IgD-negative memory B cell (primary cell): Measurements from ENCODE around the gene ARHGEF12. TPM values are rescaled to one million over a fixed set of nuclear protein-coding genes. Genes with fewer than 3 reads are reported as not detected.

ENCODE experiments used
- H3K27ac Mint-ChIP-seq, 3 donors: one replicate each; pipeline ENCODE4 v1.8.0; 2020 to 2022; ENCODE audit warnings: mild to moderate bottlenecking in 3 of 3, mixed read lengths in 3 of 3, moderate library complexity in 1 of 3
- H3K27me3 Mint-ChIP-seq: one replicate; pipeline ENCODE4 v1.8.0; 2021; ENCODE audit warnings: mixed read lengths
- H3K36me3 Mint-ChIP-seq: one replicate; pipeline ENCODE4 v1.8.0; 2020; ENCODE audit warnings: mild to moderate bottlenecking, mixed read lengths
- H3K4me1 Mint-ChIP-seq, 3 donors: one replicate each; pipeline ENCODE4 v1.8.0; 2020 to 2022; ENCODE audit warnings: mixed read lengths in 3 of 3, mild to moderate bottlenecking in 1 of 3
- H3K4me3 Mint-ChIP-seq, 4 donors: one replicate each; pipeline ENCODE4 v1.8.0; 2020 to 2022; ENCODE audit warnings: mild to moderate bottlenecking in 4 of 4, mixed read lengths in 4 of 4, moderate library complexity in 3 of 4
- H3K9me3 Mint-ChIP-seq, 3 donors: one replicate each; pipeline ENCODE4 v1.8.0; 2020 to 2021; ENCODE audit warnings: mixed read lengths in 3 of 3, mild to moderate bottlenecking in 1 of 3
- polyA plus RNA-seq: library from polyadenylated mRNA; unstranded; fragments of 300-500 nt; fragmentation: Illumina TruSeq; gene quantifications from one replicate; pipeline ENCODE4 v1.2.3, GENCODE V29; 2021

The ARHGEF12 gene
- polyA plus RNA-seq, 1 donor from 2014 or later, result 4.5 TPM

DNA sequence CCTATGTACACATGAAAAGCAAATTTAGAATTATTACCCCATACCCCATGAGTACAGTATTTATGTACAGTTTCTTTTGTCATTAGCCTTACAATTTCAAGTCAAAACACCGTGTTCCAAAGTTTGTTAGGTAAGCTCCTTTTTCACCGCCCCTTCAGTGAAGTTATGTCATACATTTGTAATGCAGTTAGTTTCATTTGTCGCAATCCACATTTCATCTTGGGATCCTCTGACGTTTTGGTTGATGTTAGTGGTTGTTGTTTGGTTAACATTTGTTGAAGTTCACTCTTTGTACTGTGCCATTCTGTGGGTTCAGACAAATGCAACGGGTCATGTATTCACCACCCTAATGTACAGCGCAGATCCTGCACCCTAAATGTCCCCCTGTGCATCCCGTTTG, 45.2 kb downstream of the ARHGEF12 start:
- Mint-ChIP-seq H3K9me3 (peaks cover 3 to 8% (median 7%) of the 10 kb centered on the region in 3 donors), H3K36me3 (peaks cover 5% of the 10 kb centered on the region), H3K27me3 (no peaks in the 10 kb centered on the region), H3K27ac (no peak overlapping the region), H3K4me3 (no peak overlapping the region), H3K4me1 (peaks cover 5 to 12% (median 9%) of the 10 kb centered on the region in 3 donors)

DNA sequence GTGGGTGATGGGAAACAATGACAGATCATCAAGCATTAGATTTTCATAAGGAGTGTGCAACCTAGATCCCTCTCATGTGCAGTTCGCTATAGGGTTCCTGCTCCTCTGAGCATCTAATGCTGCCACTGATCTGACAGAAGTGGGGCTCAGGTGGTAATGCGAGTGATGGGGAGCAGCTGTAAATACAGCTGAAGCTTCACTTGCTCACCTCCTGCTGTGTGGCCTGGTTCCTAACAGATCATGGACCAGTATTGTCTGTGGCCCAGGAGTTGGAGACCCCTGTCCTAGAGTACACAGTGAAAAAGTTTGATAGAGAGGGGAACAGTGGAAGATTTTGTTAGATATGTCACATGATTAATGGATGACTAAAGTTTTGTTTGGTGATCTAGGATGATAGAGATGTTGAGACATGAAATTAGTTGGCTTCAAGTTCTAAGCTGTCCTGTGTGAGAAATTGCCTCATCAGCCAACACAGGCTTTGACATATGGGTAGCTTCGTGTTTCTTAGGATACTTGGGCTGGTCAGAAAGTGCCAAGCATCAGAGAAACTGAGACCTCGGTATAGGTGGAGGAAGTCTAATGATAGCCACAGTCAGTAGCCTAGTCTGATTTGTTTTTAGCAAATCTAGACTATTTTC, 47.4 kb downstream of the ARHGEF12 start:
- peaks cover 5 to 22% (median 9%) of the 10 kb centered on the region in 3 donors for H3K4me1 Mint-ChIP-seq
- peaks cover 3% of the 10 kb centered on the region for H3K36me3 Mint-ChIP-seq
- peaks cover under 1 to 3% (median 2%) of the 10 kb centered on the region in 3 donors for H3K9me3 Mint-ChIP-seq
- H3K27ac Mint-ChIP-seq, result no peak overlapping the region
- H3K4me3 Mint-ChIP-seq, result no peak overlapping the region
- H3K27me3 Mint-ChIP-seq, result no peaks in the 10 kb centered on the region

DNA sequence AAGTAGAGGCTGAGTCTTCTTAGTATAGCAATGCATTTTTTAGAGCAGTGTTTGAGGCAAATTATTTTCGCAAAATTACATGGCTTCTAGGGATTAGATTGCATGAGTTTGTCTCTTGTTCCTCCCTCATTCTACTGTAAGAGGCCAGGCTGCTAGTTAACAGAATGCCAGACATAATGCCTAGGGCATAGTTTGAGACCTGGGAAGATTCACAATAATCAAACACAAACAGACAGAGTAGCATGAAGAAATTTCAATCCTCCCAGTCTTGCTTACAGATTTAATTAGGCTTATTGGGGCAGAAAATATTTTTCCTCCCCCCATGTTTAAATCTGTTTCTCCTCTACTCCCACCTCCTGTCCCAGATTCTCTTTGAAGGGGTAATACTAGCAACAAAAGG, 48.3 kb downstream of the ARHGEF12 start:
- Mint-ChIP-seq H3K36me3 (peaks cover 2% of the 10 kb centered on the region), H3K27me3 (no peaks in the 10 kb centered on the region), H3K27ac (no peak overlapping the region), H3K9me3 (peaks cover 0 to 1% (median under 1%) of the 10 kb centered on the region in 3 donors), H3K4me1 (peaks cover 5 to 22% (median 7%) of the 10 kb centered on the region in 3 donors), H3K4me3 (no peak overlapping the region)

DNA sequence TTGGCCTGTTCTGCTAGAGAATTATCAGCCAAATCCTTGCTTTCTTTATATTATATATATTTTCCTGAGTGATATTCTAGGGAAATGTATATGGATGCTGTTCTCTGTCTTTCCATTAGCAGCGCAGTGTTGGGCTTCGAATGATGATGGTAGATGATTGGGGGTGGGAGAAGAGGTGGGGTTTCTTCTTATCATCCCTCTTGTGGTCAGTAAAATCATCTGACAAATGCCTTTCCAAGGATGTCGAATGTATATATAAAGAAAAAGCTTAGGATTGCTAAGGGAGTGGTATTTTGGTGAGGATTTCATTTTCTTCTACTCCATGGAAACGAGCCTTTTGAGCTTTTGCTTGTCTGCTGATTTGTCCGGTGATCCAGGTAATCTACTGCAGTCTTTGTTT, 48.9 kb downstream of the ARHGEF12 start:
- Mint-ChIP-seq H3K4me1 (peaks cover 0 to 22% (median 4%) of the 10 kb centered on the region in 3 donors), H3K4me3 (no peak overlapping the region), H3K27me3 (no peaks in the 10 kb centered on the region)

DNA sequence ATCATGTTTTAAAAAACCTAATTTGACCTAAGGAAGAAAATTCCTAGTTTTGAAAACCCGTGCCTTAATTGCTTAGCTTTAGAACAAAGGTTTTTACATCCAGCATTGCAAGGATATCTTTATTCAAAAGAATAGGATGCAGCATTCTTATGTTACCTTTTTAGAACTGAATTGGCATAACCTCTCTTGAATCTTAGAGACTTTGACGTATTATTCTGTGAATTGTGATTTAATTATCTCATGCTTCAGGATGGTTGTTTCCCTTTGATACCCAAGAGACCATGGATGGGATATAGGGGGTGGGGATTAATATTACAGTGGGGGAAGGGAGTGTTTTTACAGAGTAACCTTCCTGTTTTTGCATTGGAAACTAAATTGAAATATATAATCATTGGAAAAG, 49.4 kb downstream of the ARHGEF12 start:
- Mint-ChIP-seq H3K27me3 (no peaks in the 10 kb centered on the region), H3K9me3 (peaks cover 0 to 5% (median 1%) of the 10 kb centered on the region in 3 donors)

More for the DNA sequence above, 48.9 kb downstream of the ARHGEF12 start:
- Mint-ChIP-seq H3K9me3 (peaks cover 0 to 5% (median 1%) of the 10 kb centered on the region in 3 donors), H3K27ac (no peak overlapping the region), H3K36me3 (peaks cover 2% of the 10 kb centered on the region)

DNA sequence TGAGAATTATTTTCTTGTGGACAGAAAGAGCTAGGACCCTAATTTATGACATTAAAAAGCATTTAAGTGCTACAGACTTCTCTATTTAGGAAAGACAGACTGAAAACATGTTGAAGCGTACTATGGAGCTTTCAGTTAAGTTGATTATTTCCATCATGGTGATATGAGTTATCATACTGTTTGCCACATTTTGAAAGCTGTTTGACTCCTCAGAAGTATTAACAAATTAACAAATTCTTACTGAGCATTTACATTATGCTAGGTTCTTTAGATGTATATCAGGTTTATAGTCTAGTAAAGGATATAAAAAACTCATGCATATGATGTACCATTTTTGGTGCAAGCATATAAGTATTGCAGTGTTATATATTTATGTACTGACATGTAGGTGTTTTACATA, 50.1 kb downstream of the ARHGEF12 start:
- peaks cover 0 to 17% (median 2%) of the 10 kb centered on the region in 3 donors for H3K4me1 Mint-ChIP-seq
- no peak overlapping the region for H3K27ac Mint-ChIP-seq
- peaks cover 2% of the 10 kb centered on the region for H3K36me3 Mint-ChIP-seq
- peaks cover 0 to 5% (median 1%) of the 10 kb centered on the region in 3 donors for H3K9me3 Mint-ChIP-seq
- no peak overlapping the region for H3K4me3 Mint-ChIP-seq
- no peaks in the 10 kb centered on the region for H3K27me3 Mint-ChIP-seq

More for the DNA sequence above, 49.4 kb downstream of the ARHGEF12 start:
- H3K36me3 Mint-ChIP-seq, result peaks cover 2% of the 10 kb centered on the region
- H3K27ac Mint-ChIP-seq, result no peak overlapping the region
- H3K4me3 Mint-ChIP-seq, result no peak overlapping the region
- peaks cover 0 to 22% (median 4%) of the 10 kb centered on the region in 3 donors for H3K4me1 Mint-ChIP-seq

DNA sequence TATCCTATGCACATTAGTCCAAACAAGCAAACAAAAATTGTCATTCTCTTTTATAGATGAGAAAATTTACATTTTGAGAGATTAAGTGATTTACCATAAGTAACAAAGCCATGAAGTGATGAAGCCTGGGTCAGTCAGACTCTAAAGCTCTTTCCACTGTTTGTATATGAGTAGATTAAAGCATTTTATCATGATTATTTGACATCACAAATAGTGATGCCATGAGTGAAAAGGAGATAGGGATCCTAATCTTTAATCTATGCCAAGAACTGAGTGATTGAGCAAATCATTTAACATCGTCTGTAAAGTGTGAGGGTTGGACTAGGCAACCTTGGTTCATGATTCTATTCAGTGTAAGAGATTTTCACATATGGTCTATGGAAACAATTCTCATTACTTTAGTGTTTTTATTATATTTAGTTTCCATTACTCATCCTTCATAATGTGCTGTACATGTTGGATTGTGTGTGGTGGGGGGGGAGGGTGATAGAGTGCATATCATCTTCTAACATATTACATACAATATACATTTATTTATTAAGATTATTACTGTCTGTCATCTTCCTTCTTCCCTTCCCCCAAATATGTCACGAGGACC, 50.7 kb downstream of the ARHGEF12 start:
- no peak overlapping the region for H3K4me3 Mint-ChIP-seq
- no peaks in the 10 kb centered on the region for H3K27me3 Mint-ChIP-seq
- H3K4me1 Mint-ChIP-seq, result peaks cover 0 to 11% (median 2%) of the 10 kb centered on the region in 3 donors
- H3K27ac Mint-ChIP-seq, result no peak overlapping the region
- H3K9me3 Mint-ChIP-seq, result peaks cover 0 to 5% (median 1%) of the 10 kb centered on the region in 3 donors
- peaks cover 2% of the 10 kb centered on the region for H3K36me3 Mint-ChIP-seq

DNA sequence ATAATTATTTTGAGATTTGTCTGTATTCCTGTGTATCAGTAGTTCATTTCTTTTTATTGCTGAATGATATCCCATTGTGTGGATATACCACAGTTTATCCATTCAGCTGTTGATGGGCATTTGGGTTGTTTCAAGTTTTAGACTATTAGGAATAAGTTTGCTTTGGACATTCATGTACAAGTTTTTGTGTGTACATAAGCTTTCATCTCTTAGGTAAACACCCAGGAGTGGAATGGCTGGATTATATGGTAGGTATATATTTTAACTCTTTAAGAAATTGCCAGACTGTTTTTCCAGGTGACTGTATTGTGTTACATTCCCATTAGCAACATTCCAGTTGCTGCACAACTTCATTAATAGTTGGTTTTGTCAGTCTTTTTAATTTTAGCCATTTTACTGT, 52.0 kb downstream of the ARHGEF12 start:
- no peak overlapping the region for H3K4me3 Mint-ChIP-seq
- H3K9me3 Mint-ChIP-seq, result peaks cover 0 to 5% (median 0%) of the 10 kb centered on the region in 3 donors
- peaks cover 2% of the 10 kb centered on the region for H3K36me3 Mint-ChIP-seq
- H3K27me3 Mint-ChIP-seq, result no peaks in the 10 kb centered on the region
- peaks cover 0 to 11% (median 0%) of the 10 kb centered on the region in 3 donors for H3K4me1 Mint-ChIP-seq
- no peak overlapping the region for H3K27ac Mint-ChIP-seq

DNA sequence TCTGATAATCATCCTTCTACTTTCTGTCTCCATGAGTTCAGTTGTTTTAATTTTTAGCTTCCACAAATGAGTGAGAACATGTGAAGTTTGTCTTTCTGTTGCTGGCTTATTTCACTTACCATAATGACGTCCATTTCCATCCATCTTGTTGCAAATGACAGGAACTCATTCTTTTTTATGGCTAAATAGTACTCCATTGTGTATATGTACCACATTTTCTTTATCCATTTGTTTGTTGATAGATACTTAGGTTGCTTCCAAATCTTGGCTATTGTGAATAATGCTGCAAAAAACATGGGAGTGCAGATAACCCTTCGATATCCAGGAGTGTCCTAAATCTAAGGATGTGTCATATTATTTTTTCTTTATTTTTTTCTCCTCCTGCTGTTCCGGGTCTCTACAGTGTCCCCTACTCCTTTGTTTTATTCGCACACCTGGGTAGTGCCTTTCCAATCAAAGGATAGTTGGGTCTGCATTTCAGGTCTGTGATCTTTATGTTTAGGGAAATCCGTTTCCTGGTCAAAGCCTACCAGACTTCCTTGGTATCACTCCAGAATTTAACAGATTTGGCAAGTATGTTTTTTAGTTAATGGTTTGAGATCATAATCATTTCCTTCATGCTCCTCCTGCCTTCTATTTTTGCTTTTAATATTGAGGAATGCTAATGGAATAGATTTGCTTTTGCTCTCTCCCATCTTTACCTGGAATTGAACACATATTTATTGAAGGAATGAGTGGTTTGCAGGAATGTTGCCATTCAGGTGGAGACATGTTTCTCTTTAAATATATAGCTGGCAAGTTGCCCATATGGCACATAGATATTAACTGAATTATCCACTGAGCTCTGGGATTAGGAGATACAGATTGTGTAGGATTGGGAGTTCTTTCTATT, 53.7 kb downstream of the ARHGEF12 start:
- H3K27ac Mint-ChIP-seq, result no peak overlapping the region
- H3K36me3 Mint-ChIP-seq, result peaks cover 3% of the 10 kb centered on the region
- H3K27me3 Mint-ChIP-seq, result no peaks in the 10 kb centered on the region
- no peak overlapping the region for H3K4me3 Mint-ChIP-seq
- H3K4me1 Mint-ChIP-seq, result peaks cover 0 to 11% (median 0%) of the 10 kb centered on the region in 3 donors
- peaks cover 0 to 5% (median 0%) of the 10 kb centered on the region in 3 donors for H3K9me3 Mint-ChIP-seq

DNA sequence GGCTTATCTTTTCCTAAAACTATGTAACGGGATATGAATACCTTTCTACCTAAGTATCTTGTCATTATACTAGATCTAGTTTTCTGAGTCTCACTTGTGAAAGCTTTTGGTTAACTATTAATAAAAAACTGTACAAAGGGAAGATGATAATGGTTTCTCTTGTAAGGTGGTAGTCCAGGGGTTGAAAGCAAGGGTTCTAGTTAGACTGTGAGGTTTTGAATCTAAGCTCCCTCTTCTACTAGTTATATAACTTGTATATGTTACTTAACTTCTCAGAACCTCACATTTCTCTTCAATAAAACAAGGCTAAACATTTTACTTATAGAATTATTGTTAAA, 54.3 kb downstream of the ARHGEF12 start:
- Mint-ChIP-seq H3K4me3 (no peak overlapping the region), H3K27me3 (no peaks in the 10 kb centered on the region), H3K4me1 (peaks cover 0 to 11% (median 0%) of the 10 kb centered on the region in 3 donors)

DNA sequence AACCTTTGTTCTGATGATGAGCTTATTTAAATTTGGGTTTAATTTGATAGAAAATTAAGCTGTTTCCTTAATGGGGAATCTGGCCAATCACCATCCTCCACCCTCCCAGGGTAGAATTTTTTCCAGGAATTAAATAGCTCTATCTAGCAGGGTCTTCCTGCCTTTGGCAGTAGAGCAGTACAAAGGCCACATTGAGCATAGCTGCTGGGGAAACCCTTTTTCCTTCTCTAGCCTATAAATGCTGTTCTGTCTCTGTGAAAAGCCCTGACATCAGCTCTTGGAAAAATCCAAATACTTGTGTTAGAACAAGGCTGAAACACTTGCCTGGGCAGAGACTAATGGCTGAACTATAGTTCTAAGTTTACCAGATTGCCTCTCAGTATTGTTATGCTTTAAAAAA, 55.1 kb downstream of the ARHGEF12 start:
- Mint-ChIP-seq H3K27me3 (no peaks in the 10 kb centered on the region), H3K9me3 (peaks cover 0 to 5% (median 4%) of the 10 kb centered on the region in 3 donors), H3K4me1 (peaks cover 0 to 10% (median 0%) of the 10 kb centered on the region in 3 donors), H3K4me3 (no peak overlapping the region), H3K27ac (no peak overlapping the region), H3K36me3 (peaks cover 3% of the 10 kb centered on the region)

More for the DNA sequence above, 54.3 kb downstream of the ARHGEF12 start:
- H3K36me3 Mint-ChIP-seq, result peaks cover 3% of the 10 kb centered on the region
- H3K27ac Mint-ChIP-seq, result no peak overlapping the region
- peaks cover 0 to 5% (median 4%) of the 10 kb centered on the region in 3 donors for H3K9me3 Mint-ChIP-seq

DNA sequence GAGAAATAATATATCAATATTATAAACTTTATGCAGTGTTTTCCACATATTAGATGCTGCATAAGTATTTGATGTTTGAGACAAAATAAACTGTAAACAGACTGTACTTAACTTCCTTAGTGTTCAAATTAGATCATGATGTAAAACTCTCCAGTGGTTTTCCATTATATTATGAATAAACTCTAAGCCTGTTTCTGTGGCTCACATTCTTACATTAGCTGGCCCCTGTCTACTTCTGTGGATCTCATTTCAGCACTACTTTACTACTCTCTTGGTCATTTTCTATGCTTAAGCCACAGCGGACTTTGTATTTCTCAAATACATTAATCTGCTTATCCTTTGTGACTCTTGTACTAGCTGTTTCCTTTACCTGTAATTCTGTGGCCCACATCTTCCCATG, 55.6 kb downstream of the ARHGEF12 start:
- Mint-ChIP-seq H3K9me3 (peaks cover 0 to 5% (median 4%) of the 10 kb centered on the region in 3 donors), H3K36me3 (peaks cover 3% of the 10 kb centered on the region), H3K4me1 (peaks cover 0 to 5% (median 0%) of the 10 kb centered on the region in 3 donors), H3K27ac (no peak overlapping the region), H3K27me3 (no peaks in the 10 kb centered on the region), H3K4me3 (no peak overlapping the region)

DNA sequence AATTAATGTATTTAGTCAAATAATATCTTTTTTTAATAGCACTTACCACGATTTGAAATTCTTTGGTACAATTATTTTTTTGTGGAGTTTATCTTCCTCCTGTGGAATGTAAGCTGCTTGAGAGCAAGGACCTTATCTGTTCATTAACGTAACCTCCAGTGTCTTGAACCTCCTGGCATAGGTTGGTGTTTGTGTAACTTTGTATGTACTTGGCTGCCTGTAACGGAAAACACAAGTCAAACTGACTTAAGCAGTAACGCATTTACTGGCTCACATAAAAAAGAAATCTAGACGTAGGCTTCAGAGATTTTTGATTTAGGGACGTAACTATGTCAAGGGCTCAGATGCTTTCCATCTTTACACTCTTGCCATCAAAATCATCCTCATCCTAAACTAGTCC, 56.1 kb downstream of the ARHGEF12 start:
- Mint-ChIP-seq H3K4me3 (no peak overlapping the region), H3K27ac (no peak overlapping the region), H3K4me1 (peaks cover 0 to 4% (median 0%) of the 10 kb centered on the region in 3 donors), H3K27me3 (no peaks in the 10 kb centered on the region), H3K36me3 (peaks cover 3% of the 10 kb centered on the region), H3K9me3 (peaks cover 0 to 5% (median 4%) of the 10 kb centered on the region in 3 donors)

DNA sequence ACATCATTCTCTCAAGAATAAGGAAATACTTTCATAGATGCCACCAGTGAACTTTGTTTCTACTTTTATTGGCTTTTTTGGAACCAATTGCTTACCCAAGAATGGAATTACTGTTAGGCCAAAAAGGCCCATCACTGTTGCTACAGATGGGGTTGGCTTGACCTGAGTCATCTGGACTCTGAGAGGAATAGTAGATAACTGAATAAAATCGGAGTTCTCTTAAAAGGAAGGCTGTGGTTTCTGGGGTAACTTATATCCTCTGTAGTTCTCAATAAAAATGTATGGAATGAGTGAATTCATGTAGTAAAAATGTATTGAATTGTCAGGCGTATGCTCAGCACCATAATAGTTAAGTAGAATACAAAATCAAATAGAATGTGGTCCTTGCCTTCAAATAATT, 56.6 kb downstream of the ARHGEF12 start:
- Mint-ChIP-seq H3K9me3 (peaks cover 0 to 5% (median 4%) of the 10 kb centered on the region in 3 donors), H3K27me3 (no peaks in the 10 kb centered on the region), H3K4me1 (peaks cover 0 to 4% (median 0%) of the 10 kb centered on the region in 3 donors)

DNA sequence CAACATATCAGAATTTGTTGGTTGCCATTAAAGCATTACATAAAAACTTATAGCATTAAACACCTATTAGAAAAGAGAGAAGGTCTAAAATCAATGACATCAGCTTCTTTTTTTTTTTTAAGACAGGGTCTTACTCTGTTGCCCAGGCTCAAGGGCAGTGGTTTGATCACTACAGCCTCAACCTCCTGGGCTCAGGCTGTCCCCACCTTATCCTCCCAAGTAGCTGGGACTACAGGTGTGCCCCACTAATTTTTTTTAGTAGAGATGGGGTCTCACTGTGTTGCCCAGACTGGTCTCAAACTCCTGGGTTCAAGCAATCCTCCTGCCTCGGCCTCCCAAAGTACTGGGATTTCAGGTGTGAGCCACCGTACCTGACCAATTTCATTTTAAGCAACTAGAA, 57.9 kb downstream of the ARHGEF12 start:
- Mint-ChIP-seq H3K4me1 (no peaks in the 10 kb centered on the region), H3K9me3 (peaks cover 0 to 5% (median 4%) of the 10 kb centered on the region in 3 donors), H3K27me3 (no peaks in the 10 kb centered on the region), H3K36me3 (peaks cover 1% of the 10 kb centered on the region), H3K27ac (no peak overlapping the region), H3K4me3 (no peak overlapping the region)

More for the DNA sequence above, 56.6 kb downstream of the ARHGEF12 start:
- Mint-ChIP-seq H3K36me3 (peaks cover 3% of the 10 kb centered on the region), H3K4me3 (no peak overlapping the region), H3K27ac (no peak overlapping the region)
